ENCODE results near the gene EPB41L3.

DNA sequence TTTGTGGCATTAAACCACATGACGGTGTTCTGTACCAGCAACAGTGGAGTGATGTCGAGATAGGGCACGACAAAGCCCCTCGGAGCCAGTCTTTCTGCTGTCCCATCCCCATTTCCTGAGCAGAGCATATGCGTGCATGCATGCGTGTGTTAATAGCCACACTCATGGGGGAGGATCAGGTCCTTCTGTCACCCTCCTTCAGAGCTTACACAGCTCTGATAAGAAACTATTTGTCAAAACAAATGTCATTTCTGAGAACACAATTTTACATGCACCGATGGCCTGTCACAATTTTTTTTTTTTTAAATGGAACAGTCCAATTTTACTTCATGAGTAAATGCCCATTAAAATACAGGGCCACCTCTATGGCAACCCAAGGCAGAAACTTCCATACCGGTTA, 152.4 kb downstream of the EPB41L3 start:
- TF ChIP-seq, protein P1, sequence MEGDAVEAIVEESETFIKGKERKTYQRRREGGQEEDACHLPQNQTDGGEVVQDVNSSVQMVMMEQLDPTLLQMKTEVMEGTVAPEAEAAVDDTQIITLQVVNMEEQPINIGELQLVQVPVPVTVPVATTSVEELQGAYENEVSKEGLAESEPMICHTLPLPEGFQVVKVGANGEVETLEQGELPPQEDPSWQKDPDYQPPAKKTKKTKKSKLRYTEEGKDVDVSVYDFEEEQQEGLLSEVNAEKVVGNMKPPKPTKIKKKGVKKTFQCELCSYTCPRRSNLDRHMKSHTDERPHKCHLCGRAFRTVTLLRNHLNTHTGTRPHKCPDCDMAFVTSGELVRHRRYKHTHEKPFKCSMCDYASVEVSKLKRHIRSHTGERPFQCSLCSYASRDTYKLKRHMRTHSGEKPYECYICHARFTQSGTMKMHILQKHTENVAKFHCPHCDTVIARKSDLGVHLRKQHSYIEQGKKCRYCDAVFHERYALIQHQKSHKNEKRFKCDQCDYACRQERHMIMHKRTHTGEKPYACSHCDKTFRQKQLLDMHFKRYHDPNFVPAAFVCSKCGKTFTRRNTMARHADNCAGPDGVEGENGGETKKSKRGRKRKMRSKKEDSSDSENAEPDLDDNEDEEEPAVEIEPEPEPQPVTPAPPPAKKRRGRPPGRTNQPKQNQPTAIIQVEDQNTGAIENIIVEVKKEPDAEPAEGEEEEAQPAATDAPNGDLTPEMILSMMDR (IDR thresholded peaks at IDR 0.05): no peak
- TF ChIP-seq POLR2A (IDR thresholded peaks at IDR 0.05): no peak

All from thyroid gland (tissue), 4 donors.